HG02759 (cell line): ENCODE data around the gene SPOCK3.

Experiments used
- ATAC-seq: cut with Tn5 transposase; IDR thresholded peaks from one replicate; pipeline ENCODE4 v1.9.1; 2021; ENCODE audit warnings: mild to moderate bottlenecking, moderate library complexity; ENCODE audit not compliant: unreplicated experiment

SPOCK3 gene

GRCh38 chr4:166700592-166700991 lies 533.7 kb downstream of the SPOCK3 start:
- ATAC-seq = no peak

GRCh38 chr4:166688835-166689234 lies 545.5 kb downstream of the SPOCK3 start:
- no peak for ATAC-seq

- ATAC-seq = no peak
Observed at GRCh38 chr4:166687828-166688227, 546.5 kb downstream of the SPOCK3 start.
